ENCODE measurements around the gene ZNF407.

Gene ZNF407

DNA sequence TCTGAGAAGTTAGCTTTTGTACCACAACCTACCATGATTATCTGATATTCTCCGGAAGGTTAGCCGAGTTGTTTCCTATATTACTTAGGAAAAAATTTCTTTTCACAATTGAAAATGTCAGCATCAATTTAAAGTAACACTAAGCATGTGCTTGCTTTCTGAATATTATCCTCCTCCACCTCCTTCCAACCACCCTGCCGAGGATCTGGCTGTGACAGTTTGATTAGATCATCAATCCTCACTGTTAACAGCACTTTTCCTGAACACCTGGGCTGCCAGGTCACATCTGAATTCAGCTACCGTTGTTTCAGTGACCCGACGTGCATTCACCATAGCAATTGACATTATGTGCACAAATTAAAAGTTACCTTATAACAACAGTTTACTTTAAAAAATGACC, 207.0 kb downstream of the ZNF407 start:
- TF ChIP-seq, protein P1, sequence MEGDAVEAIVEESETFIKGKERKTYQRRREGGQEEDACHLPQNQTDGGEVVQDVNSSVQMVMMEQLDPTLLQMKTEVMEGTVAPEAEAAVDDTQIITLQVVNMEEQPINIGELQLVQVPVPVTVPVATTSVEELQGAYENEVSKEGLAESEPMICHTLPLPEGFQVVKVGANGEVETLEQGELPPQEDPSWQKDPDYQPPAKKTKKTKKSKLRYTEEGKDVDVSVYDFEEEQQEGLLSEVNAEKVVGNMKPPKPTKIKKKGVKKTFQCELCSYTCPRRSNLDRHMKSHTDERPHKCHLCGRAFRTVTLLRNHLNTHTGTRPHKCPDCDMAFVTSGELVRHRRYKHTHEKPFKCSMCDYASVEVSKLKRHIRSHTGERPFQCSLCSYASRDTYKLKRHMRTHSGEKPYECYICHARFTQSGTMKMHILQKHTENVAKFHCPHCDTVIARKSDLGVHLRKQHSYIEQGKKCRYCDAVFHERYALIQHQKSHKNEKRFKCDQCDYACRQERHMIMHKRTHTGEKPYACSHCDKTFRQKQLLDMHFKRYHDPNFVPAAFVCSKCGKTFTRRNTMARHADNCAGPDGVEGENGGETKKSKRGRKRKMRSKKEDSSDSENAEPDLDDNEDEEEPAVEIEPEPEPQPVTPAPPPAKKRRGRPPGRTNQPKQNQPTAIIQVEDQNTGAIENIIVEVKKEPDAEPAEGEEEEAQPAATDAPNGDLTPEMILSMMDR (IDR thresholded peaks at IDR 0.05) = no peak
- H3K9me3 Mint-ChIP-seq = no peaks in the 10 kb centered on the region
- no peak overlapping the region for H3K27ac Mint-ChIP-seq
- no peak overlapping the region for H3K4me3 Mint-ChIP-seq
- H3K4me1 Mint-ChIP-seq = peaks cover 19% of the 10 kb centered on the region
- H3K27me3 Mint-ChIP-seq (ENCODE audit: low read depth, poor library complexity) = no peaks in the 10 kb centered on the region
- no peaks in the 10 kb centered on the region for H3K36me3 Mint-ChIP-seq (ENCODE audit: low read depth)
- no peak for DNase-seq

- H3K36me3 Mint-ChIP-seq (ENCODE audit: low read depth) = no peaks in the 10 kb centered on the region
- H3K4me1 Mint-ChIP-seq = peaks cover 19% of the 10 kb centered on the region
- no peaks in the 10 kb centered on the region for H3K27me3 Mint-ChIP-seq (ENCODE audit: low read depth, poor library complexity)
- no peak overlapping the region for H3K4me3 Mint-ChIP-seq
- H3K27ac Mint-ChIP-seq = no peak overlapping the region
- H3K9me3 Mint-ChIP-seq = no peaks in the 10 kb centered on the region
- TF ChIP-seq, protein P1 (IDR thresholded peaks at IDR 0.05) = no peak
- DNase-seq = no peak
Observed at GRCh38 chr18:74806073-74806472, 208.4 kb downstream of the ZNF407 start.

- no peak overlapping the region for H3K27ac Mint-ChIP-seq
- H3K27me3 Mint-ChIP-seq (ENCODE audit: low read depth, poor library complexity) = no peaks in the 10 kb centered on the region
- H3K36me3 Mint-ChIP-seq (ENCODE audit: low read depth) = no peaks in the 10 kb centered on the region
- H3K4me3 Mint-ChIP-seq = no peak overlapping the region
- TF ChIP-seq, protein P1 (IDR thresholded peaks at IDR 0.05) = no peak
- H3K9me3 Mint-ChIP-seq = no peaks in the 10 kb centered on the region
- DNase-seq = no peak
- peaks cover 19% of the 10 kb centered on the region for H3K4me1 Mint-ChIP-seq
Observed at GRCh38 chr18:74806700-74807416, 209.2 kb downstream of the ZNF407 start.

DNA sequence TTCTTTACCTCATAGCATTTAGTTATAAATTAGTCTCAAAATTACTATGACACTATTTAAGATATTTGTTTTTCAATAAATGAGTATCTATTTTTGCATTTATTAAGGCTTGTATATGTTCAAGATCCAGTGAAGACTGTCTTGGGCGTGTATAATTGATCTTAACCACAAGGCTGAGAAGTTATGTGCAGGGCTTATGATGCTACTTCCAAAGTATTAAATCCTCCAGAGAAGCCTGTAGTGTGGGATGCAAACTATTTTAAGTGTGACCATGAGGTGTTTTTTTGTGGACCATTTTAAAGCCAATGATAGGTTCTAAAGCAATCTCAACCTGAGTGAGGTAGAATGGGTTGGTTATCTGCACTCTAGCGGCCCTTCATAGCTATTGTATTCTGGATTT, 219.9 kb downstream of the ZNF407 start:
- no peak overlapping the region for H3K4me3 Mint-ChIP-seq
- no peaks in the 10 kb centered on the region for H3K27me3 Mint-ChIP-seq (ENCODE audit: low read depth, poor library complexity)
- no peak overlapping the region for H3K27ac Mint-ChIP-seq
- TF ChIP-seq, protein P1 (IDR thresholded peaks at IDR 0.05) = no peak
- H3K36me3 Mint-ChIP-seq (ENCODE audit: low read depth) = no peaks in the 10 kb centered on the region
- peaks cover 5% of the 10 kb centered on the region for H3K4me1 Mint-ChIP-seq
- peaks cover 4% of the 10 kb centered on the region for H3K9me3 Mint-ChIP-seq
- DNase-seq = no peak

- peaks cover 7% of the 10 kb centered on the region for H3K36me3 Mint-ChIP-seq (ENCODE audit: low read depth)
Observed at GRCh38 chr18:74818516-74819175, 221.0 kb downstream of the ZNF407 start.

More at GRCh38 chr18:74818516-74819175, 221.0 kb downstream of the ZNF407 start:
- Mint-ChIP-seq H3K4me3 (no peak overlapping the region), H3K27ac (no peak overlapping the region), H3K4me1 (peaks cover 5% of the 10 kb centered on the region), H3K27me3 (ENCODE audit: low read depth, poor library complexity) (no peaks in the 10 kb centered on the region), H3K9me3 (peaks cover 11% of the 10 kb centered on the region)
- TF ChIP-seq, protein P1 (IDR thresholded peaks at IDR 0.05) = no peak
- no peak for DNase-seq
